ENCODE results near the gene ULK3.

- TF ChIP-seq CTCF (IDR thresholded peaks at IDR 0.05) (no peak), ATF1 (CRISPR knock-in tag; IDR thresholded peaks at IDR 0.05) (no peak)
- TF ChIP-seq, protein P1, sequence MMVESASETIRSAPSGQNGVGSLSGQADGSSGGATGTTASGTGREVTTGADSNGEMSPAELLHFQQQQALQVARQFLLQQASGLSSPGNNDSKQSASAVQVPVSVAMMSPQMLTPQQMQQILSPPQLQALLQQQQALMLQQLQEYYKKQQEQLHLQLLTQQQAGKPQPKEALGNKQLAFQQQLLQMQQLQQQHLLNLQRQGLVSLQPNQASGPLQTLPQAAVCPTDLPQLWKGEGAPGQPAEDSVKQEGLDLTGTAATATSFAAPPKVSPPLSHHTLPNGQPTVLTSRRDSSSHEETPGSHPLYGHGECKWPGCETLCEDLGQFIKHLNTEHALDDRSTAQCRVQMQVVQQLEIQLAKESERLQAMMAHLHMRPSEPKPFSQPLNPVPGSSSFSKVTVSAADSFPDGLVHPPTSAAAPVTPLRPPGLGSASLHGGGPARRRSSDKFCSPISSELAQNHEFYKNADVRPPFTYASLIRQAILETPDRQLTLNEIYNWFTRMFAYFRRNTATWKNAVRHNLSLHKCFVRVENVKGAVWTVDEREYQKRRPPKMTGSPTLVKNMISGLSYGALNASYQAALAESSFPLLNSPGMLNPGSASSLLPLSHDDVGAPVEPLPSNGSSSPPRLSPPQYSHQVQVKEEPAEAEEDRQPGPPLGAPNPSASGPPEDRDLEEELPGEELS (CRISPR knock-in tag; IDR thresholded peaks at IDR 0.05): no peak
These were observed 19.6 kb downstream of the ULK3 start for GRCh38 chr15:74823324-74823723.

Data from WTC11 (cell line).